HepG2 (cell line): ENCODE measurements around the gene PELI1. TPM values are rescaled to one million over a fixed set of nuclear protein-coding genes. Genes with fewer than 3 reads are reported as not detected.

Experiments used
- ATAC-seq: fragments of 200-7000 bp; cut with Tn5 transposase; 3 replicates; pipeline ENCODE4 v1.9.1; 2020; ENCODE audit warnings: mild to moderate bottlenecking, moderate library complexity
- BruUV-seq: library from RNA; stranded (reverse); fragments of 400-500 nt; replicated peaks from 2 replicates; lab custom pipeline; 2021; lab: Mats Ljungman, UMichigan
- CTCF ChIA-PET: fragments of 300-600 bp; formaldehyde crosslinking; extraction: SDS; loops from one replicate; lab custom pipeline; 2021; ENCODE audit warnings: low total read pairs, inconsistent platforms, low intra/inter-chr PET ratio; lab: Yijun Ruan, JAX
- POLR2A ChIA-PET: fragments of 350-600 bp; sonication (Branson Sonifier 250); formaldehyde crosslinking; loops from one replicate; lab custom pipeline; 2020; ENCODE audit warnings: antibody characterized with exemption, inconsistent platforms; lab: Yijun Ruan, JAX
- DNase-seq: peaks from one replicate; pipeline ENCODE4 v3.0.0-alpha.2; 2015; ENCODE audit warnings: low spot score
- FAIRE-seq: peaks from 3 replicates; lab custom pipeline; 2011; peaks lifted over from hg19 to GRCh38; lab: Jason Lieb, UNC
- H2AFZ ChIP-seq: one replicate; pipeline ENCODE4 v1.6.1; 2011; ENCODE audit warnings: low read length, inconsistent platforms
- H3K27ac ChIP-seq: fragments of 300-600 bp; 3 replicates; pipeline ENCODE4 v1.8.0; 2011; ENCODE audit warnings: mixed run types, mild to moderate bottlenecking, mixed read lengths, low read length, inconsistent platforms; ENCODE audit not compliant: insufficient read depth; ENCODE audit errors: extremely low read length
- H3K27me3 ChIP-seq, 2 experiments: fragments of 200-600 bp in 1 of 2; 2 replicates in 1 of 2; 3 replicates in 1 of 2; pipeline versions ENCODE4 v1.6.0 to v1.8.0; 2011; ENCODE audit warnings: low read length in 2 of 2, mild to moderate bottlenecking in 2 of 2, moderate library complexity in 2 of 2, inconsistent platforms in 1 of 2; ENCODE audit not compliant: insufficient read depth in 2 of 2, control insufficient read depth in 1 of 2
- H3K36me3 ChIP-seq, 2 experiments: fragments of 200-600 bp in 1 of 2; replicated peaks in 1 of 2; 2 replicates in 1 of 2; 3 replicates in 1 of 2; pipeline versions ENCODE4 v1.5.1 to v1.8.0; 2011; ENCODE audit warnings: low read length in 2 of 2, inconsistent platforms in 1 of 2; ENCODE audit not compliant: insufficient read depth in 2 of 2, control insufficient read depth in 1 of 2
- H3K4me1 ChIP-seq: 2 replicates; pipeline ENCODE4 v1.5.1; 2012; ENCODE audit warnings: low read length, inconsistent platforms; ENCODE audit not compliant: insufficient read depth
- H3K4me2 ChIP-seq: 2 replicates; pipeline ENCODE4 v1.6.0; 2011; ENCODE audit warnings: low read depth, low read length, inconsistent platforms
- H3K4me3 ChIP-seq, 3 experiments: fragments of 200-600 bp in 1 of 3; sonication (generic), shearing (Covaris generic) in 1 of 3; replicated peaks in 1 of 3; 2 replicates each; pipeline ENCODE4 v1.5.1; 2011 to 2016; ENCODE audit warnings: low read length in 3 of 3, inconsistent platforms in 2 of 3, low read depth in 2 of 3, mild to moderate bottlenecking in 2 of 3, control low read depth in 1 of 3, mixed read lengths in 1 of 3; ENCODE audit not compliant: insufficient read depth in 1 of 3
- H3K79me2 ChIP-seq: one replicate; pipeline ENCODE4 v1.6.1; 2011; ENCODE audit warnings: low read length, inconsistent platforms; ENCODE audit not compliant: insufficient read depth
- H3K9ac ChIP-seq: 2 replicates; pipeline ENCODE4 v1.6.0; 2011; ENCODE audit warnings: mild to moderate bottlenecking, low read depth, low read length, inconsistent platforms; ENCODE audit not compliant: insufficient read depth
- H3K9me3 ChIP-seq: 2 replicates; pipeline ENCODE4 v1.5.1; 2012; ENCODE audit warnings: mild to moderate bottlenecking, low read length
- H4K20me1 ChIP-seq: 2 replicates; pipeline ENCODE4 v1.6.0; 2011; ENCODE audit warnings: inconsistent platforms, mild to moderate bottlenecking, low read length, moderate library complexity; ENCODE audit not compliant: insufficient read depth
- AHR ChIP-seq: IDR thresholded peaks from 2 replicates; pipeline ENCODE4 v1.6.1; 2018; ENCODE audit warnings: missing genetic modification reagents, missing compliant biosample characterization
- CEBPG ChIP-seq: IDR thresholded peaks from 2 replicates; pipeline ENCODE4 v1.6.1; 2016
- FOXA1 ChIP-seq, 2 experiments: fragments of 450-650 bp in 1 of 2; sonication (generic) in 1 of 2; formaldehyde crosslinking in 1 of 2; IDR thresholded peaks; 2 replicates each; pipeline versions ENCODE4 v1.4.0 to v1.6.1; 2016 to 2020; ENCODE audit warnings: missing genetic modification reagents in 1 of 2
- FOXA3 ChIP-seq: IDR thresholded peaks from 2 replicates; pipeline ENCODE4 v1.6.1; 2016; ENCODE audit warnings: missing genetic modification reagents, missing compliant biosample characterization
- FOXC1 ChIP-seq: sonication (generic); formaldehyde crosslinking; IDR thresholded peaks from 2 replicates; pipeline ENCODE4 v1.8.0; 2022; ENCODE audit warnings: mild to moderate bottlenecking, missing genetic modification reagents, borderline replicate concordance
- FOXP1 ChIP-seq, 2 experiments: fragments of 450-650 bp in 1 of 2; IDR thresholded peaks; 2 replicates each; pipeline ENCODE4 v1.6.1; 2017 to 2018; ENCODE audit warnings: antibody characterized with exemption in 1 of 2
- HCFC1 ChIP-seq: fragments of 150-350 bp; IDR thresholded peaks from 2 replicates; pipeline ENCODE4 v1.6.1; 2014; ENCODE audit warnings: low read depth, low read length
- HMG20A ChIP-seq: IDR thresholded peaks from 2 replicates; pipeline ENCODE4 v1.6.1; 2016; ENCODE audit warnings: borderline replicate concordance
- NR1H2 ChIP-seq: sonication (generic); formaldehyde crosslinking; IDR thresholded peaks from 2 replicates; pipeline ENCODE4 v1.8.1; 2022; ENCODE audit warnings: low read depth, missing genetic modification reagents, borderline replicate concordance
- ONECUT2 ChIP-seq: sonication (generic); formaldehyde crosslinking; IDR thresholded peaks from 2 replicates; pipeline ENCODE4 v1.4.0; 2020; ENCODE audit warnings: missing genetic modification reagents
- REPIN1 ChIP-seq: sonication (generic); formaldehyde crosslinking; IDR thresholded peaks from 2 replicates; pipeline ENCODE4 v1.8.0; 2022; ENCODE audit warnings: missing genetic modification reagents, low read depth, mild to moderate bottlenecking, borderline replicate concordance
- RXRA ChIP-seq: sonication (generic); formaldehyde crosslinking; IDR thresholded peaks from 2 replicates; pipeline ENCODE4 v1.5.1; 2020; ENCODE audit warnings: missing genetic modification reagents
- SIX4 ChIP-seq: sonication (generic); formaldehyde crosslinking; IDR thresholded peaks from 2 replicates; pipeline ENCODE4 v1.4.0; 2020; ENCODE audit warnings: missing genetic modification reagents
- TEAD3 ChIP-seq: optimal IDR thresholded peaks from 2 replicates; pipeline ENCODE3; 2016; ENCODE audit warnings: borderline replicate concordance
- ZKSCAN5 ChIP-seq: sonication (generic); formaldehyde crosslinking; IDR thresholded peaks from 2 replicates; pipeline ENCODE4 v1.5.1; 2020; ENCODE audit warnings: mild to moderate bottlenecking, missing genetic modification reagents
- ZNF143 ChIP-seq: sonication (generic); formaldehyde crosslinking; IDR thresholded peaks from 2 replicates; pipeline ENCODE4 v1.4.0; 2020; ENCODE audit warnings: missing genetic modification reagents
- ZNF263 ChIP-seq: sonication (generic); formaldehyde crosslinking; IDR thresholded peaks from 2 replicates; pipeline ENCODE4 v1.4.0; 2020; ENCODE audit warnings: missing genetic modification reagents
- ZNF33B ChIP-seq: sonication (generic); formaldehyde crosslinking; IDR thresholded peaks from 2 replicates; pipeline ENCODE4 v1.5.1; 2020; ENCODE audit warnings: mild to moderate bottlenecking, missing genetic modification reagents
- ZNF672 ChIP-seq: sonication (generic); formaldehyde crosslinking; IDR thresholded peaks from 2 replicates; pipeline ENCODE4 v1.8.1; 2022; ENCODE audit warnings: missing genetic modification reagents
- ZNF678 ChIP-seq: sonication (generic); formaldehyde crosslinking; IDR thresholded peaks from 2 replicates; pipeline ENCODE4 v1.4.0; 2020; ENCODE audit warnings: mild to moderate bottlenecking, missing genetic modification reagents
- ZSCAN20 ChIP-seq: sonication (generic); formaldehyde crosslinking; IDR thresholded peaks from 2 replicates; pipeline ENCODE4 v1.4.0; 2020; ENCODE audit warnings: missing genetic modification reagents, mild to moderate bottlenecking, borderline replicate concordance
- WGBS: methylation state at CpG from one replicate; pipeline ENCODE4 v1.1.6; 2017; ENCODE audit warnings: low lambda C conversion rate; 5-methylcytosine and 5-hydroxymethylcytosine counted together
- in situ Hi-C: cut with HindIII; loops from 2 replicates; pipeline ENCODE4 v1.10.0; 2017; ENCODE audit warnings: low pct_unique_long_range_greater_than_20kb; ENCODE audit not compliant: extremely low pct_ligation_motif_present
- intact Hi-C: fragments of 100-400 bp; cut with micrococcal nuclease; formaldehyde crosslinking; loops from one replicate; pipeline ENCODE4 v1.10.0; 2022; ENCODE audit not compliant: unreplicated experiment
- polyA plus RNA-seq, 8 experiments: library from polyadenylated mRNA; depleted of rRNA in 3 of 8; stranded (reverse) in 7 of 8; unstranded in 1 of 8; fragments of >200 nt; fragmentation: Illumina TruSeq in 4 of 8; extraction: Trizol in 4 of 8; gene quantifications; 2 replicates each; pipeline versions ENCODE4 v1.2.1 to v1.2.3, GENCODE V29; 2011 to 2016; ENCODE audit warnings: low read depth in 4 of 8, missing spikeins in 1 of 8, mixed read lengths in 1 of 8; ENCODE audit not compliant: insufficient read depth in 1 of 8
- total RNA-seq, 5 experiments: library from RNA; depleted of rRNA; stranded (reverse); fragments of >200 nt; fragmentation: Illumina TruSeq; extraction: Trizol; gene quantifications; 2 replicates each; pipeline ENCODE4 v1.2.3, GENCODE V29; 2016; ENCODE audit warnings: low read depth in 1 of 5
- TF ChIP-seq, protein P1 (sequence below), 2 experiments: sonication (generic) in 1 of 2; formaldehyde crosslinking in 1 of 2; IDR thresholded peaks; 2 replicates each; pipeline versions ENCODE4 v1.4.0 to v1.6.1; 2016 to 2020; ENCODE audit warnings: borderline replicate concordance in 1 of 2, low read depth in 1 of 2, mild to moderate bottlenecking in 1 of 2, missing genetic modification reagents in 1 of 2
- TF ChIP-seq, protein P2 (sequence below): IDR thresholded peaks from 2 replicates; pipeline ENCODE4 v1.6.1; 2016; ENCODE audit warnings: low read depth

Gene PELI1
- total and polyA plus RNA-seq, 2 of the 13 experiments (the other 11 are each of a cell fraction or from before 2014, with no cell fraction given) = 12.5 to 16.2 TPM

GRCh38 chr2:64119369-64119768, 24.9 kb downstream of the PELI1 start:
- no peaks in the 10 kb centered on the region for H3K36me3 ChIP-seq
- ChIA-PET CTCF (no interaction called here), POLR2A (no interaction called here)
- no TSS peak for BruUV-seq
- no peaks in the 10 kb centered on the region for H4K20me1 ChIP-seq
- H3K4me2 ChIP-seq = no peak overlapping the region
- H3K9me3 ChIP-seq = no peaks in the 10 kb centered on the region
- in situ Hi-C loops = no loop called here
- no peak overlapping the region for H3K27ac ChIP-seq
- peak; percentile 47; the same call in 2 of the 3 replicates for ATAC-seq
- peaks cover 47% of the 10 kb centered on the region for H3K4me1 ChIP-seq
- TF ChIP-seq HCFC1 = no peak
- TF ChIP-seq ZSCAN20 (CRISPR knock-in tag) = no peak
- TF ChIP-seq, protein P1, sequence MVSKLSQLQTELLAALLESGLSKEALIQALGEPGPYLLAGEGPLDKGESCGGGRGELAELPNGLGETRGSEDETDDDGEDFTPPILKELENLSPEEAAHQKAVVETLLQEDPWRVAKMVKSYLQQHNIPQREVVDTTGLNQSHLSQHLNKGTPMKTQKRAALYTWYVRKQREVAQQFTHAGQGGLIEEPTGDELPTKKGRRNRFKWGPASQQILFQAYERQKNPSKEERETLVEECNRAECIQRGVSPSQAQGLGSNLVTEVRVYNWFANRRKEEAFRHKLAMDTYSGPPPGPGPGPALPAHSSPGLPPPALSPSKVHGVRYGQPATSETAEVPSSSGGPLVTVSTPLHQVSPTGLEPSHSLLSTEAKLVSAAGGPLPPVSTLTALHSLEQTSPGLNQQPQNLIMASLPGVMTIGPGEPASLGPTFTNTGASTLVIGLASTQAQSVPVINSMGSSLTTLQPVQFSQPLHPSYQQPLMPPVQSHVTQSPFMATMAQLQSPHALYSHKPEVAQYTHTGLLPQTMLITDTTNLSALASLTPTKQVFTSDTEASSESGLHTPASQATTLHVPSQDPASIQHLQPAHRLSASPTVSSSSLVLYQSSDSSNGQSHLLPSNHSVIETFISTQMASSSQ (IDR thresholded peaks at IDR 0.05; ENCODE audit: low read depth) = no peak
- TF ChIP-seq, protein P1 (CRISPR knock-in tag; IDR thresholded peaks at IDR 0.05; ENCODE audit: borderline replicate concordance) = no peak
- no peak for TF ChIP-seq ONECUT2
- no peak for TF ChIP-seq ZNF143 (CRISPR knock-in tag)
- TF ChIP-seq FOXC1 (CRISPR knock-in tag) = no peak
- peak; percentile 38 for TF ChIP-seq FOXA3
- TF ChIP-seq TEAD3 = peak; percentile 15
- TF ChIP-seq FOXP1 (IDR thresholded peaks at IDR 0.05) = no peak
- 0 out of 2 replicates have a peak, but pooled peaks have one; percentile 13 for TF ChIP-seq FOXP1 (CRISPR knock-in tag; IDR thresholded peaks at IDR 0.05)
- TF ChIP-seq, protein P2, sequence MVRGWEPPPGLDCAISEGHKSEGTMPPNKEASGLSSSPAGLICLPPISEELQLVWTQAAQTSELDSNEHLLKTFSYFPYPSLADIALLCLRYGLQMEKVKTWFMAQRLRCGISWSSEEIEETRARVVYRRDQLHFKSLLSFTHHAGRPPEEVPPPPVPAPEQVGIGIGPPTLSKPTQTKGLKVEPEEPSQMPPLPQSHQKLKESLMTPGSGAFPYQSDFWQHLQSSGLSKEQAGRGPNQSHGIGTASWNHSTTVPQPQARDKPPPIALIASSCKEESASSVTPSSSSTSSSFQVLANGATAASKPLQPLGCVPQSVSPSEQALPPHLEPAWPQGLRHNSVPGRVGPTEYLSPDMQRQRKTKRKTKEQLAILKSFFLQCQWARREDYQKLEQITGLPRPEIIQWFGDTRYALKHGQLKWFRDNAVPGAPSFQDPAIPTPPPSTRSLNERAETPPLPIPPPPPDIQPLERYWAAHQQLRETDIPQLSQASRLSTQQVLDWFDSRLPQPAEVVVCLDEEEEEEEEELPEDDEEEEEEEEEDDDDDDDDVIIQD (CRISPR knock-in tag) = peak; percentile 45; the same call in 1 of the 2 replicates
- no peak for TF ChIP-seq NR1H2
- no peak for TF ChIP-seq ZNF672 (CRISPR knock-in tag)
- no peak for TF ChIP-seq RXRA (CRISPR knock-in tag)
- no peak for TF ChIP-seq ZNF263 (CRISPR knock-in tag)
- no peak for TF ChIP-seq SIX4 (CRISPR knock-in tag)
- TF ChIP-seq ZNF33B (CRISPR knock-in tag) = no peak
- TF ChIP-seq FOXA1 (IDR thresholded peaks at IDR 0.05) = no peak
- peak; percentile 58 for TF ChIP-seq FOXA1 (CRISPR knock-in tag; IDR thresholded peaks at IDR 0.05)
- peak; percentile 96 for TF ChIP-seq ZKSCAN5
- TF ChIP-seq HMG20A (CRISPR knock-in tag) = no peak
- TF ChIP-seq AHR (CRISPR knock-in tag) = no peak
- no peak for TF ChIP-seq ZNF678
- no peak for TF ChIP-seq REPIN1 (CRISPR knock-in tag)
- TF ChIP-seq CEBPG = peak; percentile 48; the same call in 1 of the 2 replicates
- no peak overlapping the region for H2AFZ ChIP-seq
- 58% methylated on average over 4 of the region's 4 CpGs for WGBS
- intact Hi-C loops = no loop called here
- no peak overlapping the region for H3K4me3 ChIP-seq
- H3K27me3 ChIP-seq = no peaks in the 10 kb centered on the region
- no peak for DNase-seq
- FAIRE-seq = no peak
- no peak overlapping the region for H3K9ac ChIP-seq
- H3K79me2 ChIP-seq = peaks cover 76% of the 10 kb centered on the region
